Parathyroid adenoma (tissue), 2 donors: ENCODE data around the gene FAM120AOS.

Experiments used
- H2AFZ ChIP-seq: fragments of 300-600 bp; sonication (generic); one replicate; pipeline ENCODE4 v1.7.0; 2017; ENCODE audit warnings: antibody characterized with exemption, mild to moderate bottlenecking
- H3K27ac ChIP-seq: fragments of 300-600 bp; sonication (generic); one replicate; pipeline ENCODE4 v1.7.0; 2017
- H3K27me3 ChIP-seq: fragments of 300-600 bp; sonication (generic); one replicate; pipeline ENCODE4 v1.7.0; 2017; ENCODE audit warnings: low read length; ENCODE audit not compliant: control insufficient read depth, insufficient read depth
- H3K36me3 ChIP-seq: fragments of 300-600 bp; sonication (generic); one replicate; pipeline ENCODE4 v1.7.0; 2017; ENCODE audit warnings: low read length; ENCODE audit not compliant: control insufficient read depth, insufficient read depth
- H3K4me1 ChIP-seq: fragments of 300-600 bp; sonication (generic); one replicate; pipeline ENCODE4 v1.7.0; 2017; ENCODE audit warnings: control low read depth
- H3K4me2 ChIP-seq: fragments of 300-600 bp; sonication (generic); one replicate; pipeline ENCODE4 v1.7.0; 2017; ENCODE audit warnings: low read length
- H3K4me3 ChIP-seq: fragments of 300-600 bp; sonication (generic); one replicate; pipeline ENCODE4 v1.7.0; 2017; ENCODE audit warnings: low read depth, low read length
- H3K79me2 ChIP-seq: fragments of 300-600 bp; sonication (generic); one replicate; pipeline ENCODE4 v1.7.0; 2017; ENCODE audit warnings: control low read depth
- H3K9ac ChIP-seq: fragments of 300-600 bp; sonication (generic); one replicate; pipeline ENCODE4 v1.7.0; 2017; ENCODE audit warnings: mild to moderate bottlenecking
- H3K9me3 ChIP-seq: fragments of 300-600 bp; sonication (generic); one replicate; pipeline ENCODE4 v1.7.0; 2017; ENCODE audit warnings: low read length; ENCODE audit not compliant: control insufficient read depth
- TF ChIP-seq, protein P1 (sequence below): fragments of 300-600 bp; sonication (generic); IDR thresholded peaks from one replicate; pipeline ENCODE4 v1.7.0; 2017; ENCODE audit warnings: antibody characterized with exemption, mild to moderate bottlenecking
- donor health status: primary hyperparathyroidism.

Gene FAM120AOS

GRCh38 chr9:93470391-93470790 is 17.0 kb upstream of the FAM120AOS start:
- Histone ChIP-seq H3K4me2 (no peak overlapping the region), H3K9ac (no peak overlapping the region), H3K27ac (no peak overlapping the region), H3K36me3 (no peaks in the 10 kb centered on the region), H3K4me1 (no peaks in the 10 kb centered on the region), H3K4me3 (no peak overlapping the region), H3K27me3 (no peaks in the 10 kb centered on the region), H2AFZ (no peak overlapping the region), H3K79me2 (peaks cover 28% of the 10 kb centered on the region), H3K9me3 (no peaks in the 10 kb centered on the region)
- TF ChIP-seq, protein P1, sequence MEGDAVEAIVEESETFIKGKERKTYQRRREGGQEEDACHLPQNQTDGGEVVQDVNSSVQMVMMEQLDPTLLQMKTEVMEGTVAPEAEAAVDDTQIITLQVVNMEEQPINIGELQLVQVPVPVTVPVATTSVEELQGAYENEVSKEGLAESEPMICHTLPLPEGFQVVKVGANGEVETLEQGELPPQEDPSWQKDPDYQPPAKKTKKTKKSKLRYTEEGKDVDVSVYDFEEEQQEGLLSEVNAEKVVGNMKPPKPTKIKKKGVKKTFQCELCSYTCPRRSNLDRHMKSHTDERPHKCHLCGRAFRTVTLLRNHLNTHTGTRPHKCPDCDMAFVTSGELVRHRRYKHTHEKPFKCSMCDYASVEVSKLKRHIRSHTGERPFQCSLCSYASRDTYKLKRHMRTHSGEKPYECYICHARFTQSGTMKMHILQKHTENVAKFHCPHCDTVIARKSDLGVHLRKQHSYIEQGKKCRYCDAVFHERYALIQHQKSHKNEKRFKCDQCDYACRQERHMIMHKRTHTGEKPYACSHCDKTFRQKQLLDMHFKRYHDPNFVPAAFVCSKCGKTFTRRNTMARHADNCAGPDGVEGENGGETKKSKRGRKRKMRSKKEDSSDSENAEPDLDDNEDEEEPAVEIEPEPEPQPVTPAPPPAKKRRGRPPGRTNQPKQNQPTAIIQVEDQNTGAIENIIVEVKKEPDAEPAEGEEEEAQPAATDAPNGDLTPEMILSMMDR, result no peak

- Histone ChIP-seq H3K27ac (no peak overlapping the region), H3K4me1 (no peaks in the 10 kb centered on the region), H3K9ac (no peak overlapping the region), H3K4me2 (peak overlapping the region; percentile 35), H3K4me3 (no peak overlapping the region), H3K79me2 (peaks cover 33% of the 10 kb centered on the region), H3K9me3 (no peaks in the 10 kb centered on the region), H2AFZ (no peak overlapping the region), H3K36me3 (no peaks in the 10 kb centered on the region), H3K27me3 (no peaks in the 10 kb centered on the region)
- TF ChIP-seq, protein P1, result no peak
These were observed 15.5 kb upstream of the FAM120AOS start for GRCh38 chr9:93468763-93469456.

GRCh38 chr9:93467462-93467861 is 14.1 kb upstream of the FAM120AOS start:
- H3K27me3 ChIP-seq, result no peaks in the 10 kb centered on the region
- no peak overlapping the region for H3K27ac ChIP-seq
- H3K4me2 ChIP-seq, result no peak overlapping the region
- no peaks in the 10 kb centered on the region for H3K4me1 ChIP-seq
- H3K9me3 ChIP-seq, result no peaks in the 10 kb centered on the region
- H3K4me3 ChIP-seq, result no peak overlapping the region
- TF ChIP-seq, protein P1, result no peak
- no peak overlapping the region for H3K9ac ChIP-seq
- H3K79me2 ChIP-seq, result peaks cover 38% of the 10 kb centered on the region
- no peaks in the 10 kb centered on the region for H3K36me3 ChIP-seq
- no peak overlapping the region for H2AFZ ChIP-seq

GRCh38 chr9:93467062-93467416 is 13.7 kb upstream of the FAM120AOS start:
- Histone ChIP-seq H3K4me1 (no peaks in the 10 kb centered on the region), H3K36me3 (no peaks in the 10 kb centered on the region), H3K27me3 (no peaks in the 10 kb centered on the region)

More at GRCh38 chr9:93467062-93467416, 13.7 kb upstream of the FAM120AOS start:
- no peak overlapping the region for H3K9ac ChIP-seq
- H3K79me2 ChIP-seq, result peaks cover 37% of the 10 kb centered on the region
- no peak overlapping the region for H2AFZ ChIP-seq
- H3K4me2 ChIP-seq, result no peak overlapping the region
- TF ChIP-seq, protein P1, result no peak
- no peak overlapping the region for H3K4me3 ChIP-seq
- H3K27ac ChIP-seq, result no peak overlapping the region
- H3K9me3 ChIP-seq, result no peaks in the 10 kb centered on the region
